Hepatocyte (in vitro differentiated cells): ENCODE data around the gene SNCB. TPM values are rescaled to one million over a fixed set of nuclear protein-coding genes. Genes with fewer than 3 reads are reported as not detected.

Source experiments
- DNase-seq: peaks from one replicate; pipeline ENCODE4 v3.0.0-alpha.2; 2016; ENCODE audit warnings: low spot score
- H2AFZ ChIP-seq: fragments of 200-600 bp; sonication (generic); 2 replicates; pipeline ENCODE4 v1.6.0; 2016; ENCODE audit warnings: antibody characterized with exemption, mild to moderate bottlenecking
- H3K27ac ChIP-seq: fragments of 200-600 bp; sonication (generic); 2 replicates; pipeline ENCODE4 v1.5.1; 2016; ENCODE audit warnings: mild to moderate bottlenecking
- H3K27me3 ChIP-seq: fragments of 200-600 bp; sonication (generic); 2 replicates; pipeline ENCODE4 v1.6.1; 2016
- H3K36me3 ChIP-seq: fragments of 200-600 bp; sonication (generic); replicated peaks from 2 replicates; pipeline ENCODE4 v1.5.1; 2016; ENCODE audit warnings: low read depth; ENCODE audit not compliant: insufficient read depth
- H3K4me1 ChIP-seq: fragments of 200-600 bp; sonication (generic); 2 replicates; pipeline ENCODE4 v1.5.1; 2016; ENCODE audit warnings: mild to moderate bottlenecking, moderate library complexity; ENCODE audit not compliant: insufficient read depth
- H3K4me2 ChIP-seq: fragments of 200-600 bp; sonication (generic); 2 replicates; pipeline ENCODE4 v1.6.0; 2016
- H3K4me3 ChIP-seq: fragments of 200-600 bp; sonication (generic); 2 replicates; pipeline ENCODE4 v1.5.1; 2016; ENCODE audit warnings: mild to moderate bottlenecking
- H3K79me2 ChIP-seq: fragments of 200-600 bp; sonication (generic); 2 replicates; pipeline ENCODE4 v1.6.0; 2017; ENCODE audit warnings: mild to moderate bottlenecking
- H3K9me2 ChIP-seq: fragments of 200-600 bp; sonication (generic); replicated peaks from 2 replicates; pipeline ENCODE4 v1.6.0; 2017; ENCODE audit warnings: mild to moderate bottlenecking; ENCODE audit not compliant: insufficient read depth
- H3K9me3 ChIP-seq: fragments of 200-600 bp; sonication (generic); 2 replicates; pipeline ENCODE4 v1.5.1; 2016; ENCODE audit warnings: low read depth, mild to moderate bottlenecking
- H4K20me1 ChIP-seq: fragments of 200-600 bp; sonication (generic); 2 replicates; pipeline ENCODE4 v1.6.0; 2016; ENCODE audit warnings: mild to moderate bottlenecking; ENCODE audit not compliant: insufficient read depth, poor library complexity, severe bottlenecking
- EZH2 ChIP-seq: fragments of 200-600 bp; sonication (generic); IDR thresholded peaks from 2 replicates; pipeline ENCODE4 v1.6.1; 2016; ENCODE audit warnings: antibody characterized with exemption, mild to moderate bottlenecking, borderline replicate concordance
- EZH2phosphoT487 ChIP-seq: fragments of 200-600 bp; sonication (generic); IDR thresholded peaks from one replicate; pipeline ENCODE4 v1.6.1; 2018; ENCODE audit warnings: antibody characterized with exemption, mild to moderate bottlenecking, low read depth, moderate library complexity; ENCODE audit not compliant: unreplicated experiment, severe bottlenecking
- WGBS: methylation state at CpG from one replicate; pipeline ENCODE4 v1.1.6; 2016; ENCODE audit warnings: low lambda C conversion rate; ENCODE audit errors: missing lambda C conversion rate; 5-methylcytosine and 5-hydroxymethylcytosine counted together
- polyA plus RNA-seq: library from polyadenylated mRNA; unstranded; fragments of >200 nt; fragmentation: Nextera tagmentation; extraction: Ambion mirVana; gene quantifications from 2 replicates; pipeline ENCODE4 v1.2.1, GENCODE V29; 2016
- total RNA-seq: library from RNA; depleted of rRNA; stranded (reverse); fragments of >200 nt; gene quantifications from 2 replicates; pipeline ENCODE4 v1.2.3, GENCODE V29; 2014
- TF ChIP-seq, protein P1 (sequence below): fragments of 200-600 bp; sonication (generic); IDR thresholded peaks from 2 replicates; pipeline ENCODE4 v1.5.1; 2016; ENCODE audit warnings: antibody characterized with exemption, mild to moderate bottlenecking; ENCODE audit not compliant: poor library complexity

The SNCB gene
- total and polyA plus RNA-seq, 2 experiments from 2014 or later = 0.57 TPM; not detected in 1

- no peaks in the 10 kb centered on the region for H3K9me2 ChIP-seq
- no peak for TF ChIP-seq EZH2phosphoT487
- TF ChIP-seq, protein P1, sequence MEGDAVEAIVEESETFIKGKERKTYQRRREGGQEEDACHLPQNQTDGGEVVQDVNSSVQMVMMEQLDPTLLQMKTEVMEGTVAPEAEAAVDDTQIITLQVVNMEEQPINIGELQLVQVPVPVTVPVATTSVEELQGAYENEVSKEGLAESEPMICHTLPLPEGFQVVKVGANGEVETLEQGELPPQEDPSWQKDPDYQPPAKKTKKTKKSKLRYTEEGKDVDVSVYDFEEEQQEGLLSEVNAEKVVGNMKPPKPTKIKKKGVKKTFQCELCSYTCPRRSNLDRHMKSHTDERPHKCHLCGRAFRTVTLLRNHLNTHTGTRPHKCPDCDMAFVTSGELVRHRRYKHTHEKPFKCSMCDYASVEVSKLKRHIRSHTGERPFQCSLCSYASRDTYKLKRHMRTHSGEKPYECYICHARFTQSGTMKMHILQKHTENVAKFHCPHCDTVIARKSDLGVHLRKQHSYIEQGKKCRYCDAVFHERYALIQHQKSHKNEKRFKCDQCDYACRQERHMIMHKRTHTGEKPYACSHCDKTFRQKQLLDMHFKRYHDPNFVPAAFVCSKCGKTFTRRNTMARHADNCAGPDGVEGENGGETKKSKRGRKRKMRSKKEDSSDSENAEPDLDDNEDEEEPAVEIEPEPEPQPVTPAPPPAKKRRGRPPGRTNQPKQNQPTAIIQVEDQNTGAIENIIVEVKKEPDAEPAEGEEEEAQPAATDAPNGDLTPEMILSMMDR = no peak
- no peak for TF ChIP-seq EZH2
- H3K4me3 ChIP-seq = no peak overlapping the region
- no peaks in the 10 kb centered on the region for H3K36me3 ChIP-seq
- no peaks in the 10 kb centered on the region for H3K9me3 ChIP-seq
- no peak overlapping the region for H3K27ac ChIP-seq
- H3K79me2 ChIP-seq = no peaks in the 10 kb centered on the region
- H4K20me1 ChIP-seq = no peaks in the 10 kb centered on the region
- no peaks in the 10 kb centered on the region for H3K27me3 ChIP-seq
- DNase-seq = no peak
- H3K4me1 ChIP-seq = no peaks in the 10 kb centered on the region
- H2AFZ ChIP-seq = no peak overlapping the region
- no peak overlapping the region for H3K4me2 ChIP-seq
Measured at GRCh38 chr5:176588297-176588696, 42.0 kb downstream of the SNCB start.

GRCh38 chr5:176587398-176587797, 42.9 kb downstream of the SNCB start:
- no peak overlapping the region for H3K27ac ChIP-seq
- TF ChIP-seq, protein P1 = no peak
- TF ChIP-seq EZH2phosphoT487 (no peak), EZH2 (no peak)
- 85% methylated on average over 7 of the region's 7 CpGs for WGBS
- H3K4me1 ChIP-seq = no peaks in the 10 kb centered on the region
- no peaks in the 10 kb centered on the region for H3K9me2 ChIP-seq
- H3K36me3 ChIP-seq = no peaks in the 10 kb centered on the region
- no peaks in the 10 kb centered on the region for H3K79me2 ChIP-seq
- no peak overlapping the region for H3K4me2 ChIP-seq
- no peaks in the 10 kb centered on the region for H4K20me1 ChIP-seq
- H3K9me3 ChIP-seq = no peaks in the 10 kb centered on the region
- no peak for DNase-seq
- no peaks in the 10 kb centered on the region for H3K27me3 ChIP-seq
- no peak overlapping the region for H2AFZ ChIP-seq
- H3K4me3 ChIP-seq = no peak overlapping the region

GRCh38 chr5:176583076-176583475, 47.3 kb downstream of the SNCB start:
- Histone ChIP-seq H3K27me3 (no peaks in the 10 kb centered on the region), H3K4me3 (no peak overlapping the region), H4K20me1 (no peaks in the 10 kb centered on the region), H3K4me1 (no peaks in the 10 kb centered on the region), H3K27ac (no peak overlapping the region), H2AFZ (no peak overlapping the region), H3K4me2 (no peak overlapping the region), H3K36me3 (no peaks in the 10 kb centered on the region), H3K79me2 (no peaks in the 10 kb centered on the region), H3K9me3 (no peaks in the 10 kb centered on the region), H3K9me2 (no peaks in the 10 kb centered on the region)
- TF ChIP-seq EZH2 (no peak), EZH2phosphoT487 (no peak)
- TF ChIP-seq, protein P1 = no peak
- WGBS = 89% methylated on average over 4 of the region's 4 CpGs
- DNase-seq = no peak

DNA sequence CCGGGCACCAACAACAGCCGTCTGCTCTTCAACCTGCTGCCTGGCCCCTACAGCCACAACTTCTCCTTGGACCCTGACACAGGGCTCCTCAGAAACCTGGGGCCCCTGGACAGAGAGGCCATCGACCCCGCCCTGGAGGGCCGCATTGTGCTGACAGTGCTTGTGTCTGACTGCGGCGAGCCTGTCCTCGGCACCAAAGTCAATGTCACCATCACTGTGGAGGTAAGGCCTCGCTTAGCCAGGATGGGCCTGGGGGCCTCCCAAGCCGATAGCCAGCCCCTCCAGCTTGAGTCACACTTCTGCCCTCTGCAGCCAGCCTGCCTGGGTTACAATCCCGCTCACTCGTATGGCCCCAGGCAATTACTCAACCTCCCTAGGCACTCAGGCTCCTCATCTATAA, 49.0 kb downstream of the SNCB start:
- Histone ChIP-seq H2AFZ (no peak overlapping the region), H3K4me2 (no peak overlapping the region), H3K9me3 (no peaks in the 10 kb centered on the region), H4K20me1 (no peaks in the 10 kb centered on the region), H3K27ac (no peak overlapping the region), H3K79me2 (no peaks in the 10 kb centered on the region), H3K36me3 (no peaks in the 10 kb centered on the region), H3K4me1 (no peaks in the 10 kb centered on the region), H3K4me3 (no peak overlapping the region), H3K27me3 (no peaks in the 10 kb centered on the region), H3K9me2 (no peaks in the 10 kb centered on the region)
- 90% methylated on average over 12 of the region's 12 CpGs for WGBS
- no peak for DNase-seq
- TF ChIP-seq, protein P1 = no peak
- no peak for TF ChIP-seq EZH2
- TF ChIP-seq EZH2phosphoT487 = no peak
